Measurements from ENCODE around the gene TRIM58. TPM values are rescaled to one million over a fixed set of nuclear protein-coding genes. Genes with fewer than 3 reads are reported as not detected.

Gene TRIM58
- total RNA-seq, 1 experiment from 2014 or later = not detected

DNA sequence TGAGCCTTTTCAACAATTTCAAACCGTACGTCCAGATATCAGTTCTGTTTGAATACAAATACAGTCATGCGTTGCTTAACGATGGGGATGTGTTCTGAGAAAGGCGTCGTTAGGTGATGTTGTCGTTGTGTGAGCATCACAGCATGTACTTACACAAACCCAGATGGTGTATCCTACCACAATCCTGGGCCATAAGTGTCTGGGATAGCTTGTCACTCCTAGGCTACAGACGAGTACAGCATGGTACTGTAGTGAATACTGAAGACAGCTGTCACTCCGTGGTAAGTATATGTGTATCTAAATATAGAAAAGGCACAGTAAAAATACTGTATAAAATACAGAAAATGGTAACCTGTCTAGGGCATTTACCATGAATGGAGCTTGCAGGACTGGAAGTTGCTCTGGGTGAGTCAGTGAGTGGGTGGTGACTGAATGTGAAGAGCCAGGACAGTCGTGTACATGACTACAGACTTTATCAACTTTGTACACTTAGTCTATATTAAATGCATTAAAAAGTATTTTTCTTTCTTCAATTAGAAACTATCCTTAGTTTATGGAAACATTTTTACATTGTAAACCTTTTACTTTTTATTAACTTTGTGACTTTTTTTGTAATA lies 27.9 kb downstream of the TRIM58 start:
- DNase-seq (ENCODE audit: low read depth) = no peak

GRCh38 chr1:247895163-247895637 lies 38.2 kb downstream of the TRIM58 start, which contains the start of gene OR2W3:
Gene OR2W3 (plus strand): TSS chr1:247895587. CDS start chr1:247895587, 0 bp downstream.
- DNase-seq (ENCODE audit: low read depth) = no peak

DNA sequence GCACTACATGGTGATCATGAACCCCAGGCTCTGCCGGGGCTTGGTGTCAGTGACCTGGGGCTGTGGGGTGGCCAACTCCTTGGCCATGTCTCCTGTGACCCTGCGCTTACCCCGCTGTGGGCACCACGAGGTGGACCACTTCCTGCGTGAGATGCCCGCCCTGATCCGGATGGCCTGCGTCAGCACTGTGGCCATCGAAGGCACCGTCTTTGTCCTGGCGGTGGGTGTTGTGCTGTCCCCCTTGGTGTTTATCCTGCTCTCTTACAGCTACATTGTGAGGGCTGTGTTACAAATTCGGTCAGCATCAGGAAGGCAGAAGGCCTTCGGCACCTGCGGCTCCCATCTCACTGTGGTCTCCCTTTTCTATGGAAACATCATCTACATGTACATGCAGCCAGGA lies 39.0 kb downstream of the TRIM58 start:
- DNase-seq (ENCODE audit: low read depth) = no peak

GRCh38 chr1:247904122-247904521 lies 47.1 kb downstream of the TRIM58 start:
- DNase-seq (ENCODE audit: low read depth) = no peak

DNA sequence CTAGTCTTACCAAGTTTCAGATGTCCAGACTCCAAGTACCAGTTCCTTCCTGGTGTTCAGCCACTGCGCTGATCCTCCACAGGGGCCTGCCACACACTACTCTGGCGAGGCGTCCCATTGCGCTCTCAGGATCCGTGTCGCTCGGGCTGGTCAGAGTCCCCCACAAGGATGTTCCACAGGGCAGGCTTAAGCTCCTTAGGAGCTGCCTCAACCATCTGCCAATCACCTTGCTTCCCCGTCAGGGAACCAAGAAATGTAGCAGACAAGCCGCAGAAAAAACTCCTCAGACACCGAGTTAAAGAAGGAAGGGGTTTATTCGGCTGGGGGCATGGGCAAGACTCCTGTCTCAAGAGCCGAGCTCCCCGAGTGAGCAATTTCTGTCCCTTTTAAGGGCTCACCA lies 48.2 kb downstream of the TRIM58 start:
- DNase-seq (ENCODE audit: low read depth) = no peak

DNA sequence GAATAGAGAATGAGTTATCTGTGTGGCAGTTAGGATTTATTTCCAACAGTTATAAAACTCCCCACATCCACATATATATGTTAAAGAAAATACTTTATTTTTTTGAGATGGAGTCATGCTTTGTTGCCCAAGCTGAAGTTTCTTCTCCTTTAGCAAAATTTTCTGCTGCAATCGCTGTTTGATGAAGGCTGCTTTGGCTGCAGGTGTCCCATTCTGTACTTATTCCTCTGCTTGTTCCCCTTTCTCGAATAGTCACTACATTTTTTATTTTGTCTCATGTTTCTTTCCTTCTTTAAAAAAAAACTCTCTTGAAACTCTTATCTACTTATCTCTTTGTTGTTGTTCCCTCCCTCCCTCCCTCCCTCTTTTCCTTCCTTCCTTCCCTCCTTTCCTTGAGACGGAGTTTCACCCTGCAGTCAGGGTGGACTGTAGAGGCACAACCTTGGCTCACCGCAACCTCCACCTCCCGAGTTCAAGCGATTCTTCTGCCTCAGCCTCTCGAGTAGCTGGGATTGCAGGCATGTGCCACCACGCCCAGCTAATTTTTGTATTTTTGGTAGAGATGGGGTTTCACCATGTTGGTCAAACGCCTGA lies 49.0 kb downstream of the TRIM58 start:
- DNase-seq (ENCODE audit: low read depth) = no peak

- peak; percentile 64 for DNase-seq (ENCODE audit: low read depth)
Observed at GRCh38 chr1:247906504-247907047, 49.6 kb downstream of the TRIM58 start.

- DNase-seq (ENCODE audit: low read depth) = no peak
Observed at GRCh38 chr1:247908766-247909165, 51.8 kb downstream of the TRIM58 start.

DNA sequence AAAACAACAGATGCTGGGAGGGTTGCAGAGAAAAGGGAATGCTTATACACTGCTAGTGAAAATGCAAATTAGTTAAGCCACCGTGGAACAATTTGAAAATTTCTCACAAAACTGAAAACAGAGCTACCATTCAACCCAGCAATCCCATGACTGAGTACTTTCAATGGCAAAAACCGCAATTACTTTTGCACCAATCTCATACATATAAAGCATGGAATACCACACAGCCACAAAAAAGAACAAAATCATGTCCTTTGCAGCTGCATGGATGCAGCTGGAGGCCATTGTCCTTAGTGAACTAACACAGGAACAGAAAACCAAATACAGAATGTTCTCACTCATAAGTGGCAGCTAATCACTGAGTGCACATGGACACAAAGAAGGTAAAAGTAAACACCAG lies 56.8 kb downstream of the TRIM58 start:
- no peak for DNase-seq (ENCODE audit: low read depth)

DNA sequence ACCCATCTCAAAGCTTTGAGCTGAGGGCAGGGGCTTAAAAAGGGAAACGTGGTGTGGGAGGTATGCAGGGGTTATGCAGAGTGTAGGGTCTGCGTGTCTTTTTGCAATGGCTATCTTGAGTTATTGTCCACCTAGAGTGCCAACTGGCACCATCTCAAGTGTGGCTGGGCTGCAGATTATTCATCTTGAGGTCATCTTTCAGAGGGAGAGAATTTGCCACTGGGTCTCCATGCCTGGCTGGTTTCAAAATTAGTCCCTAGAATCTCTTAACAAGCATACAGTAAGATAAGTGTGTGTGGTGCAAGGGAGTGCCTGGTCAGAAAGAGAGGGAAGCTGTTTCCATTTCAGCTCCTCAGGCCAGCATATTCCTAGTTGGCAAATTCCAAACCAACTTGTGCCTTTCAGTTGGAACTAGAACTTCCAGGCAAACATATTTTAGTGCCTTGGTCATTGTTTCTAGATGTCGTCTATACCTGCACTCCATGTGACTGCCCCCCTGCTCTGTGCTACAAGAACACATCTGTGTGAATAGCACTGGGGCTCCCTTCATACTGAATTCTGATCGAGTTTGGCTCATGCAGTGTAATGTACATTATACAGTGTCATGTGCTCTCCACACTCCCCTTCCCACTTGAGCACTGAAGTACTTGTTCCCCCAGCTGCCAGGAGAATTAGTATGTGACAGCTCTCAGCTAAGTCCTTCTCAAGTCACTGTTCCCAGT lies 58.1 kb downstream of the TRIM58 start:
- DNase-seq (ENCODE audit: low read depth) = no peak

DNA sequence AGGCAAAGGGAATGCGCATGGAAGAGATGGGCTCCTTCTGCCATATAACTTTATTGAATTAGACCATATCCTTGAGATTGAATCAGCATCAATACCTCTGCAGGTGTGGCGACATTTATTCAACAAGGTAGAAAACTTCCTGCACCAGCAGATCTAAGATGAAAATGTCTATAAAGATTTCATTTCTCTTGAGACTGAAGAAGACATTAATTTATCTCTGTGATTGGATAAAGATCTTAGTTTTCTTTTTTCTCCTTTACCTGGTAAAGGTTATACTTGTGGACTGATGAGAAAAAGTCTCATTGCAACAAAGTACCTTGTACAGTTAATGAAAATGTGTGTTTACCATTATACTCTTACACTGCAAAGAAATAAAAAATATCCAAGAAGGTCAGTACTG lies 63.0 kb downstream of the TRIM58 start, which contains the start of gene OR2T8:
Gene OR2T8 (plus strand): TSS at position 301 of the 400 bp plus-strand sequence. CDS start 766 bp downstream, outside the sequence.
- DNase-seq (ENCODE audit: low read depth) = no peak

DNA sequence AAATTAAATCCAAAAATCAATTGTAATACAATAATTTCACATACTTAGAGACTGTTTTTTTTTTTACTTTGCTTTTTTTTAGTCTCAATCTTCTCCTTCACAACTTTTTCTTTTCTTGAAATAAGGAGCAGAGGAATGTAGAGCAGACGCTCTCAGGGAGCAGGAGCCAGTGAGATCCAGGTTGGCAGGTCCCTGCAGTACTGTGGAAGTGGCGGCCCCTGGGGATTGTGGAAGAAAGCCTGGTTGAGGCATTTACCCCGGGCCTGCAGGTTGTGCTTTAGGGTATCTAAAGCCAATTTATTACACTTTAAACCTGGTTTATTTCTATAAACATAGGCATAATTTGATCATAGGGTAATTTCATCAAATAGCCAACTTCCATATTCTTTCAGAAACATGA lies 67.0 kb downstream of the TRIM58 start:
- DNase-seq (ENCODE audit: low read depth) = no peak

DNA sequence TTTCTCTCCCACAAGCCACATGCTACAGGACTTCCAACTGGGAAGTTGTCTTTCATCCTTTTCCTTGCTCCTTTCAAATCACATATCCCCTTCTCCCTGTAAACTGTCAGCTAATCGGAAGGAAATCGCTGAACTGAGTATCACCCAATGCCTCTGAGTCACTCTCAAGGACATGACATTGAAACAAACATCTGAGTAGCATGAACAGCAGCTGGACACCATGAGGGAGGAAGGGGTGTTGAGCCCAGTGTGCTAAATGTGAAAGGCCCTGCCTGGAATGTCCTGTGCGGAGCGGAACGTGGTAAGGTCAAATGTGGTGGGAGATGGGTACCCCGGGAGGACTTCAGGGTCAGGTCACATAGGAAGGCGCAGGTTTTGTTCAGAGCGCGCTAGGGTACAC lies 67.9 kb downstream of the TRIM58 start, which contains the start of gene OR2AJ1:
Gene OR2AJ1 (plus strand): TSS at position 22 of the 400 bp plus-strand sequence. CDS start 8,880 bp downstream, outside the sequence.
- no peak for DNase-seq (ENCODE audit: low read depth)

Other genes with a start within 250 kb of the TRIM58 start
- gene OR13G1, start 177.4 kb upstream of the TRIM58 start, total RNA-seq (2014; rRNA removed) = not detected in 2 replicates
- gene OR6F1, start 140.5 kb upstream of the TRIM58 start, total RNA-seq (2014; rRNA removed) = not detected in 2 replicates
- not detected in 2 replicates for gene OR14K1, start 118.6 kb upstream of the TRIM58 start, total RNA-seq (2014; rRNA removed)
- not detected in 2 replicates for gene OR14A2, start 109.0 kb upstream of the TRIM58 start, total RNA-seq (2014; rRNA removed)
- not detected in 2 replicates for gene OR1C1, start 96.6 kb upstream of the TRIM58 start, total RNA-seq (2014; rRNA removed)
- gene OR14A16, start 33.1 kb upstream of the TRIM58 start, total RNA-seq (2014; rRNA removed) = not detected in 2 replicates
- not detected in 2 replicates for gene OR11L1, start 15.3 kb upstream of the TRIM58 start, total RNA-seq (2014; rRNA removed)
- gene OR2W3, start 38.4 kb downstream of the TRIM58 start, total RNA-seq (2014; rRNA removed) = not detected in 2 replicates
- not detected in 2 replicates for gene OR2T8, start 63.1 kb downstream of the TRIM58 start, total RNA-seq (2014; rRNA removed)
- gene OR2AJ1, start 67.7 kb downstream of the TRIM58 start, total RNA-seq (2014; rRNA removed) = not detected in 2 replicates
- not detected in 2 replicates for gene OR2L8, start 91.7 kb downstream of the TRIM58 start, total RNA-seq (2014; rRNA removed)
- gene OR2AK2, start 108.0 kb downstream of the TRIM58 start, total RNA-seq (2014; rRNA removed) = not detected in 2 replicates
- gene OR2L5, start 156.5 kb downstream of the TRIM58 start, total RNA-seq (2014; rRNA removed) = not detected in 2 replicates
- gene OR2L2, start 172.9 kb downstream of the TRIM58 start, total RNA-seq (2014; rRNA removed) = not detected in 2 replicates
- not detected in 2 replicates for gene OR2L3, start 189.6 kb downstream of the TRIM58 start, total RNA-seq (2014; rRNA removed)
- not detected in 2 replicates for gene OR2L13, start 238.0 kb downstream of the TRIM58 start, total RNA-seq (2014; rRNA removed)

All from LHCN-M2 (cell line).